HFFc6 (cell line): ENCODE data around the gene GALK1. TPM values are rescaled to one million over a fixed set of nuclear protein-coding genes. Genes with fewer than 3 reads are reported as not detected.

Source experiments
- DNase-seq: peaks from one replicate; pipeline ENCODE4 v3.0.0-alpha.2; 2018
- H3K27ac Mint-ChIP-seq: 2 replicates; pipeline ENCODE4 v1.8.0; 2020; ENCODE audit warnings: mild to moderate bottlenecking, mixed read lengths
- H3K27me3 Mint-ChIP-seq: 2 replicates; pipeline ENCODE4 v1.8.0; 2021; ENCODE audit warnings: mild to moderate bottlenecking, moderate library complexity, mixed read lengths; ENCODE audit not compliant: insufficient read depth
- H3K36me3 Mint-ChIP-seq: 2 replicates; pipeline ENCODE4 v1.8.0; 2021; ENCODE audit warnings: low read depth, mixed read lengths
- H3K4me1 Mint-ChIP-seq: 2 replicates; pipeline ENCODE4 v1.8.0; 2020; ENCODE audit warnings: low read depth, mixed read lengths
- H3K4me3 Mint-ChIP-seq: 2 replicates; pipeline ENCODE4 v1.8.0; 2020; ENCODE audit warnings: mild to moderate bottlenecking, moderate library complexity, mixed read lengths
- H3K9me3 Mint-ChIP-seq: 2 replicates; pipeline ENCODE4 v1.8.0; 2020; ENCODE audit warnings: mild to moderate bottlenecking, mixed read lengths
- CTCF ChIP-seq: fragments of 200-600 bp; sonication (generic); IDR thresholded peaks from 2 replicates; pipeline ENCODE4 v1.5.0; 2021; ENCODE audit warnings: antibody characterized with exemption, mild to moderate bottlenecking
- microRNA-seq: library from miRNA; unstranded; fragments of <30 nt; microRNA quantifications from one replicate; pipeline ENCODE4, GENCODE V29; 2019
- total RNA-seq, 6 experiments: library from RNA; stranded (reverse); fragmentation: NEBNext Ultra II Directional; extraction: Animal tissue kit (Norgen Biotek cat#: 25700); gene quantifications; 2 replicates in 1 of 6; 3 replicates in 5 of 6; pipeline ENCODE4 v1.2.3, GENCODE V29; 2021

The GALK1 gene
- total RNA-seq, 6 experiments from 2014 or later = 33.8 to 43.2 (median 37.7) TPM

GRCh38 chr17:75721463-75722011, 43.5 kb downstream of the GALK1 start:
- Mint-ChIP-seq H3K36me3 (no peaks in the 10 kb centered on the region), H3K9me3 (no peaks in the 10 kb centered on the region)

GRCh38 chr17:75720656-75721462, 44.1 kb downstream of the GALK1 start, which contains the start of gene ITGB4:
Gene ITGB4 (plus strand): TSS chr17:75721459. CDS start chr17:75724704, 3,245 bp downstream.
- Mint-ChIP-seq H3K4me3 (peak within 1 kb of the TSS; percentile 45), H3K9me3 (no peaks in the 10 kb centered on the region), H3K4me1 (no peaks in the 10 kb centered on the region), H3K36me3 (no peaks in the 10 kb centered on the region), H3K27me3 (peaks cover 24% of the 10 kb centered on the region), H3K27ac (no peak within 1 kb of the TSS)
- DNase-seq = no peak
- TF ChIP-seq CTCF = no peak

More at GRCh38 chr17:75721463-75722011, 43.5 kb downstream of the GALK1 start:
- no peak for DNase-seq
- H3K4me1 Mint-ChIP-seq = no peaks in the 10 kb centered on the region
- peaks cover 18% of the 10 kb centered on the region for H3K27me3 Mint-ChIP-seq
- H3K27ac Mint-ChIP-seq = no peak overlapping the region
- TF ChIP-seq CTCF = no peak
- H3K4me3 Mint-ChIP-seq = no peak overlapping the region

- Mint-ChIP-seq H3K4me1 (no peaks in the 10 kb centered on the region), H3K9me3 (no peaks in the 10 kb centered on the region), H3K36me3 (no peaks in the 10 kb centered on the region), H3K27me3 (peaks cover 22% of the 10 kb centered on the region), H3K4me3 (no peak overlapping the region), H3K27ac (no peak overlapping the region)
- no peak for DNase-seq
- no peak for TF ChIP-seq CTCF
Measured at GRCh38 chr17:75719732-75720131, 45.3 kb downstream of the GALK1 start.

- peaks cover 10% of the 10 kb centered on the region for H3K27me3 Mint-ChIP-seq
- H3K27ac Mint-ChIP-seq = no peak overlapping the region
- H3K4me1 Mint-ChIP-seq = peaks cover 7% of the 10 kb centered on the region
- no peaks in the 10 kb centered on the region for H3K9me3 Mint-ChIP-seq
- no peak overlapping the region for H3K4me3 Mint-ChIP-seq
- no peak for TF ChIP-seq CTCF
- peaks cover 12% of the 10 kb centered on the region for H3K36me3 Mint-ChIP-seq
- no peak for DNase-seq
Measured at GRCh38 chr17:75712446-75712845, 52.5 kb downstream of the GALK1 start.

Small RNA genes within 50 kb of the gene (microRNA-seq; reads per million reads assigned to microRNA genes)
- 3.1 reads per million for gene MIR4738

Other genes with a start within 250 kb of the GALK1 start
- gene CASKIN2, start 249.7 kb downstream of the GALK1 start, total RNA-seq = 10 to 100 TPM; 17.5 to 25.3 (median 21.5) TPM
- gene TSEN54, start 248.7 kb downstream of the GALK1 start, total RNA-seq = 10 to 100 TPM in 2 of 6 experiments, 1 to 10 TPM in 4; 8.7 to 11.1 (median 9.4) TPM
- gene LLGL2, start 239.5 kb downstream of the GALK1 start, total RNA-seq = under 1 TPM; 0.14 to 0.55 (median 0.46) TPM
- under 1 TPM in 4 of 6 experiments, not detected in 2; 0.25 to 0.74 (median 0.41) TPM for gene MYO15B, start 177.4 kb downstream of the GALK1 start, total RNA-seq
- under 1 TPM in 1 of 6 experiments, not detected in 5; 0.09 TPM for gene SMIM5, start 131.8 kb downstream of the GALK1 start, total RNA-seq
- 10 to 100 TPM; 18.7 to 22.6 (median 21.2) TPM for gene RECQL5, start 98.0 kb downstream of the GALK1 start, total RNA-seq
- 10 to 100 TPM; 68.4 to 81.5 (median 71.4) TPM for gene SAP30BP, start 97.9 kb downstream of the GALK1 start, total RNA-seq
- 1 to 10 TPM in 1 of 6 experiments, under 1 TPM in 4, not detected in 1; 0.28 to 1.0 (median 0.76) TPM for gene ITGB4, start 43.7 kb downstream of the GALK1 start, total RNA-seq
- 10 to 100 TPM; 12.7 to 18.6 (median 16.2) TPM for gene UNK, start 19.6 kb upstream of the GALK1 start, total RNA-seq
- under 1 TPM; 0.17 to 0.78 (median 0.24) TPM for gene UNC13D, start 79.2 kb upstream of the GALK1 start, total RNA-seq
- gene WBP2, start 90.1 kb upstream of the GALK1 start, total RNA-seq = 10 to 100 TPM; 51.4 to 65.5 (median 59.3) TPM
- gene TRIM47, start 113.4 kb upstream of the GALK1 start, total RNA-seq = 1 to 10 TPM; 1.0 to 2.3 (median 1.5) TPM
- 10 to 100 TPM; 10.3 to 12.6 (median 11.0) TPM for gene TRIM65, start 131.8 kb upstream of the GALK1 start, total RNA-seq
- gene MRPL38, start 139.7 kb upstream of the GALK1 start, total RNA-seq = 10 to 100 TPM; 64.9 to 89.8 (median 70.3) TPM
- gene FBF1, start 175.8 kb upstream of the GALK1 start, total RNA-seq = 10 to 100 TPM in 1 of 6 experiments, 1 to 10 TPM in 5; 5.6 to 10.1 (median 6.3) TPM
- 10 to 100 TPM; 40.4 to 47.2 (median 44.5) TPM for gene ACOX1, start 214.0 kb upstream of the GALK1 start, total RNA-seq
- 10 to 100 TPM; 13.3 to 15.4 (median 13.8) TPM for gene TEN1, start 214.0 kb upstream of the GALK1 start, total RNA-seq
- gene CDK3, start 235.7 kb upstream of the GALK1 start, total RNA-seq = 1 to 10 TPM; 1.9 to 2.9 (median 2.1) TPM